Myometrial cell (primary cell): Measurements from ENCODE around the gene NPW. TPM values are rescaled to one million over a fixed set of nuclear protein-coding genes. Genes with fewer than 3 reads are reported as not detected.

Experiments used
- total RNA-seq: library from RNA; depleted of rRNA; stranded (reverse); fragments of >200 nt; gene quantifications from 2 replicates; pipeline ENCODE4 v1.2.3, GENCODE V29; 2015

NPW gene
- total RNA-seq: 1.4 and 4.3 TPM in 2 replicates

GRCh38 chr16:2019518-2019920, at the start of gene NPW:
NPW (plus strand) TSS chr16:2019785.

GRCh38 chr16:1971796-1972489, 47.6 kb upstream of the NPW start, which contains the start of gene TBL3:
TBL3 (plus strand) TSS chr16:1972053; CDS start chr16:1972165, 112 bp downstream.

GRCh38 chr16:1981398-1981836, 38.2 kb upstream of the NPW start, which contains the start of gene NOXO1:
NOXO1 (minus strand) TSS chr16:1981469; CDS start chr16:1981179, 290 bp downstream.

GRCh38 chr16:1983544-1984346, 35.8 kb upstream of the NPW start, which contains the start of gene GFER:
GFER (plus strand) TSS chr16:1984193; CDS start chr16:1984219, 26 bp downstream.

GRCh38 chr16:1989209-1990100, 30.1 kb upstream of the NPW start, which contains the start of gene SYNGR3:
SYNGR3 (plus strand) TSS chr16:1989970; CDS start chr16:1990103, 133 bp downstream.

GRCh38 chr16:2009791-2010510, 9.6 kb upstream of the NPW start, which contains the start of gene ZNF598:
ZNF598 (minus strand) TSS chr16:2009821.

GRCh38 chr16:2026461-2027023, 7.0 kb downstream of the NPW start, which contains the start of gene NHERF2:
NHERF2 (plus strand) TSS chr16:2026902; CDS start chr16:2027006, 104 bp downstream.

GRCh38 chr16:2047330-2048115, 27.9 kb downstream of the NPW start, which contains the start of the genes NTHL1 and TSC2:
NTHL1 (minus strand) TSS chr16:2047834; CDS start chr16:2047823, 11 bp downstream.
TSC2 (plus strand) TSS chr16:2047985; CDS start chr16:2048616, 631 bp downstream.

Other genes starting within 250 kb of the NPW start
- 98.6 and 102 TPM in 2 replicates for gene NME3, start 248.2 kb upstream of the NPW start, total RNA-seq
- gene EME2, start 247.0 kb upstream of the NPW start, total RNA-seq: 4.1 and 16.7 TPM in 2 replicates
- 135 and 175 TPM in 2 replicates for gene MRPS34, start 246.7 kb upstream of the NPW start, total RNA-seq
- 26.4 and 33.7 TPM in 2 replicates for gene SPSB3, start 237.2 kb upstream of the NPW start, total RNA-seq
- gene NUBP2, start 236.8 kb upstream of the NPW start, total RNA-seq: 99.7 and 144 TPM in 2 replicates
- not detected in 2 replicates for gene IGFALS, start 226.1 kb upstream of the NPW start, total RNA-seq
- gene HAGH, start 193.0 kb upstream of the NPW start, total RNA-seq: 42.4 and 58.0 TPM in 2 replicates
- gene FAHD1, start 192.6 kb upstream of the NPW start, total RNA-seq: 34.7 and 39.8 TPM in 2 replicates
- gene MEIOB, start 147.6 kb upstream of the NPW start, total RNA-seq: not detected in 2 replicates
- gene HS3ST6, start 101.4 kb upstream of the NPW start, total RNA-seq: not detected in 2 replicates
- gene MSRB1, start 76.6 kb upstream of the NPW start, total RNA-seq: 9.2 and 16.8 TPM in 2 replicates
- gene RPL3L, start 65.1 kb upstream of the NPW start, total RNA-seq: not detected in 2 replicates
- gene NDUFB10, start 60.2 kb upstream of the NPW start, total RNA-seq: 270 and 328 TPM in 2 replicates
- gene RPS2, start 55.0 kb upstream of the NPW start, total RNA-seq: 3,471 and 3,533 TPM in 2 replicates
- gene RNF151, start 52.9 kb upstream of the NPW start, total RNA-seq: not detected in 2 replicates
- 59.4 and 66.3 TPM in 2 replicates for gene TBL3, start 47.7 kb upstream of the NPW start, total RNA-seq
- gene NOXO1, start 38.3 kb upstream of the NPW start, total RNA-seq: not detected in 2 replicates
- gene GFER, start 35.6 kb upstream of the NPW start, total RNA-seq: 40.2 and 41.8 TPM in 2 replicates
- gene SYNGR3, start 29.8 kb upstream of the NPW start, total RNA-seq: 1.1 and 4.6 TPM in 2 replicates
- 41.8 and 43.2 TPM in 2 replicates for gene ZNF598, start 10.0 kb upstream of the NPW start, total RNA-seq
- 62.9 and 94.0 TPM in 2 replicates for gene NHERF2, start 7.1 kb downstream of the NPW start, total RNA-seq
- 27.6 and 51.3 TPM in 2 replicates for gene NTHL1, start 28.0 kb downstream of the NPW start, total RNA-seq
- 30.8 and 63.1 TPM in 2 replicates for gene TSC2, start 28.2 kb downstream of the NPW start, total RNA-seq
- 109 and 147 TPM in 2 replicates for gene PKD1, start 116.1 kb downstream of the NPW start, total RNA-seq
- gene RAB26, start 128.8 kb downstream of the NPW start, total RNA-seq: 1.4 and 2.3 TPM in 2 replicates
- 84.5 and 106 TPM in 2 replicates for gene TRAF7, start 136.0 kb downstream of the NPW start, total RNA-seq
- gene CASKIN1, start 176.8 kb downstream of the NPW start, total RNA-seq: 0.18 TPM in 1 of 2 replicates, not detected in the other
- 42.9 and 54.2 TPM in 2 replicates for gene MLST8, start 185.7 kb downstream of the NPW start, total RNA-seq
- gene BRICD5, start 191.1 kb downstream of the NPW start, total RNA-seq: under 0.01 and 2.3 TPM in 2 replicates
- 25.7 and 29.1 TPM in 2 replicates for gene PGP, start 195.1 kb downstream of the NPW start, total RNA-seq
- gene E4F1, start 203.8 kb downstream of the NPW start, total RNA-seq: 24.5 and 26.2 TPM in 2 replicates
- gene DNASE1L2, start 216.7 kb downstream of the NPW start, total RNA-seq: 0.18 and 5.5 TPM in 2 replicates
- gene ECI1, start 231.8 kb downstream of the NPW start, total RNA-seq: 51.6 and 62.3 TPM in 2 replicates
- gene RNPS1, start 248.3 kb downstream of the NPW start, total RNA-seq: 136 and 148 TPM in 2 replicates